HG02840 (cell line): ENCODE results near the gene MBLAC1.
A peak's percentile ranks its signal among the peaks of the same experiment; 100 is the strongest.

Experiments used
- ATAC-seq: cut with Tn5 transposase; IDR thresholded peaks from one replicate; pipeline ENCODE4 v1.9.1; 2021; ENCODE audit warnings: mild to moderate bottlenecking, moderate library complexity, moderate number of reproducible peaks; ENCODE audit not compliant: unreplicated experiment, low FRiP score

Gene MBLAC1

DNA sequence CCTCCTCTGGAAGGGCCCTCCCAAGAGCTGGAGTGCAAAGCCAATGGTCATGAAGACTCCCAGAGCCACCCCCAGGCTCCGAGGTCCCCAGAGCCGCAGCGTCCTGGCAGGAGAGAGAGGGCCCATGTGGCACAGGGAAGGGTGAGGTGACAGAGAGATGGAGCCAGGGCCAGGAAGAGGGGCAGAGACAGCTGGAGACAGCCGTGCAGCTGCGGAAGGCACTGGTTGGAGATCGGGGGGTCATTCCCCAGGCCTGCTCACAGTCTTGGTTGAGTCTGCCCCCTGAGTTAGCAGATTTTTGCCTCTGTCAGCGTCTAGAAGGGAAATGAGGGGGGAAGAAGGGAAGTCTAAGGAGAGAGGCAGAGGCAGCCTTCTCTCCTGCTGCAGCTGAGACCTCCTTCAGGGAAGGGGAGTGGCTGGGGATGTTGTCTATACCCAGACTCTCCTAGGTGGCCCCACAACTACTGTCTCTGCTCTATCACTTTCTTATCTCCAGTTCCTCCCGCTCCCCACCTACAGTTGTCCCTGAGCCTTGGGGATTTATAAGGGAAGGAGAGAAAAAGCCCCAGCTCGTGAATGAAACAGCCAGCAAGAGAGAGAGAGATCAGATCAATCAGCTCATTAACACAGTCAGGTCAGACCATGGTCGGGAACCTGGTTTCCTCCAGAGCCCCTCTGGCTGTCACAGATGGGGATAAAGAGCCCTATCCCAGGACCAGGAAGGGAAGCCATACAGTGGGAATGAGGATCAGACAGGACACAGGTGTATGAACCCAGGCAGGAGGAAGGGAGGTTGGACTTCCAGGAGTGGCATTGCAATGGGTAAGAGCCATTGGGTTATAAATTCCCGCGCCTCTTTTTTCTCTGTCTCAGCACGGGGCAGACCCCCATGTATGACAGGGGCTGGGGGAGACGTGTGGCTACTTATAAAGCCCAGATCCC lies 40.5 kb downstream of the MBLAC1 start:
- no peak for ATAC-seq

DNA sequence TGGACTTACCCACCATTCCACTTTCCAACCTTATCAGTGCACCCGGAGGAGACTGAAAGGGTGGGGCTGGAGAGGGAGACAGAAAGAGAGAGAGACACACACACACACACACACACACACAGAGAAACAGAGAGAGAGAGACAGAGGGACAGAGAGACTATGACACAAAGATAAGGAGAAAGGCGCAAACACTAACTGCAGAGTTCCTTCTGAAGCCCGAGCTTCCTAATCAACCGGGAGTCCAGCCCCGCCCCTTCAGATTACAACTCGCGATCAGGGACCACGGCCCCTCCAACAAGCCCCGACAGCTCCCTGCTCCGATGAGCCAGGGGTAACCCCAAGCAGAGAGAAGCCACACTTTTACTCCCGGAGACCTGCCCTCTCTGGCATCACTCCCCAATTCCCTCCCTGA lies 41.2 kb downstream of the MBLAC1 start:
- ATAC-seq: no peak

DNA sequence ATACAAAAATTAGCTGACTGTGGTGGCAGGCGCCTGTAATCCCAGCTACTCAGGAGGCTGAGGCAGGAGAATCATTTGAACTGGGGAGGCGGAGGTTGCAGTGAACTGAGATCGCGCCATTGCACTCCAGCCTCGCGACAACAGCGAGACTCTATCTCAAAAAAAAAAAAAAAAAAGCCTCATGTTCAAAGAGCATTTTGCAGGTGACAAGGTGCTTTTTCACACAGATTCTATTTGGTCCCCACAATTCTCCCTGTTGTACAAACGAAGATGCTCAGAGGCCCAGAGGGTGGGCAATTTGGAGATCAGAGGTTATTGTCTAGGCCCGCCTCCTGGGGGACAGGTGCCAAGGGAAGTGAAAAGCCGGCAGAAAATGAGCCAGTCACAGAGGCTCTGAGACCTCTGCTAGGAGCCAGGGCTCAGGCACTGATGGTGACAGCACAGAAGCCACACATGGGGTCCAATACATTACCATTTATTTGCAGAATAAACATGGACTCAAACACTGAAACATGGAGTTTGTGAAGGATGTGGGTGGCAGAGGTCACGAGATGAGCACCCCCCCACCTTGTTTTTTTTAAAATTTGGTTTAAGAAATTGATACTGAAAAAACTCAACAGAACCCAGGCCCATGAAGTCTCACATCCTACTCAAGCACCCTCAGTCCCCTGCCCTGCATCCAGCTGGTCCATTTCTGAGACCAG lies 42.5 kb downstream of the MBLAC1 start:
- ATAC-seq: no peak

DNA sequence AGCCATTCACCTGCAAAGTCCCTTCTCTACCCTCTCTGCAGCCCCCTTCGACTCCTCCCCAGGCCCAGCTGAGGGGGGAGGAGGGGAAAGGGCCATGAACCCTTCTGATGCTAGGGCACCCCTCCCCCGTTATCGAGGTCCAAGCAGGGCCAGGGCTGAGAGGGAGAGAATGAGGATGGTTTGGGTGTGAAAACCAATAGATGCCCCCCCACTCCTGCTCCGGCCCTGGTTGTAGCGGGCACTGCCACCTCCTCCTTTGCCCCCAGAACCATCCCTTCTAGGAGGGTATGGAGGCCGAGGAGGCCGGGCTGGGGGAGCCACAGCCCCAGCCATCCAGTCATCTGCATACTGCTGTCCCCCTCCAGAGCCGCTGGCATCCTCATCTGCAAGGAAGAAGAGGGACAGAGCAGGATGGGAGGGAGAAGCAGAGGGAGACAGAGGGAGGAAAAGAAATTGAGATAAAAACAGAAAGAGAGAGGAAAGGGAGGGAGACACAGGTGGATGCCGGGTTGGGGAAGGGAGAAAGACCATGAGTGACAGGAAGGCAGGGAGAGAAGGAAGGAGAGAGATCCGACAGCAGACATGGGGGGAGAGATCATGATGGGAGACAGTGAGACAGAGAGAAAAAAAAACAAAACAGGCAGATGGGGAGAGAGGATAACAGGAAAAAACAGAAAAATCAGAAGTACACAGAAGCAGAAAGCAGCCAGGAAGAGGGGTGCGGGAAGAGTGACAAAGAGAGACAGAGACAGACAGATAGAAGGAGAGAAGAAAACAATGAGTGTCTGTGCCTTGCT lies 43.5 kb downstream of the MBLAC1 start:
- no peak for ATAC-seq

DNA sequence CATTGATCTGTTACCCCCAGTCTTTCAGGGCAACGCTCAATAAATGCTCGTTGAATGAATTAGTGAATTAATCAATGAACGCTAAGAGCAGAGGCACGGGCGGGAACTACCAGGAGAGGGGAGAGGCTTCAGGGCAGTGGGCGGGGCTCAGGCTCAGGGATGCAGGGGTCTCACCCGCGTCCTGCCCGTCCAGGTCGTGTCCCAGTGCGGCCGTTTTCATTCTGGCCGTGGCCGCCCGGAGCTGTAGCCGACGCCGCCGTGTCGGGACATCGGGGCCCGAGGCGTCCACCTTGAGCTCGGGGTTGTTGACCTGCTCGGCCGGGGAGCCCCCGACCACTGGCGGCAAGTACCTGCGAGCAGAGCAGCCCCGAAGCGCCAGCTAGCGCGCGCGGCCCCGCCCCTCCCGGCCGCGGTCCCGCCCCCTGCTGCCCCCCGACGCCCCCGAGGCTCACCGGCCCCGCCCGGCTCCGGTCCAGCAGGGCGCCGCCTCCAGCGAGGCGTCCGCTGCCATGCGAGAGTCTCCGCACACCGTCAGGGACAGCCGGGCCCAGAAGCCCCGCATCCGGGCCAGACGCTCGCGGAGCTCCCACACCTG lies 44.4 kb downstream of the MBLAC1 start:
- no peak for ATAC-seq

DNA sequence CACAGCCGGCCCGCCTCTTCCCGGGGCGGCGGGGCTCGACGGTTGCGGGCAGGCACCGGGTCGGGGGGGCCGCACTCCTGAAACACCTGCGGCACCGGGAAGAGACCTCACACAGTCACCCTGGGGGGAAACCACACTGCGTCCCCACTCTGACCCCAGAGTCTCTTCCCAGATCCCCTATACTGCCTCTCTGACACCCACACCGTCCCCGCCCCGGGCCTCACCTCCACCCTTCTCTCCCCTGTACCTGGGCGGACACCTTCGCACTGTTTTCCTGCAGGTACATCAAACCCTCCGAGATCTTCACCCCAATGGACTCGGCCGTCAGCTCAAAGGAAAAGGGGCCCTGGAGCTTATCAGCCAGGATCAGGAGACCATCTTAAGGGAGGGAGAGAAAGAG lies 45.1 kb downstream of the MBLAC1 start:
- ATAC-seq: no peak

DNA sequence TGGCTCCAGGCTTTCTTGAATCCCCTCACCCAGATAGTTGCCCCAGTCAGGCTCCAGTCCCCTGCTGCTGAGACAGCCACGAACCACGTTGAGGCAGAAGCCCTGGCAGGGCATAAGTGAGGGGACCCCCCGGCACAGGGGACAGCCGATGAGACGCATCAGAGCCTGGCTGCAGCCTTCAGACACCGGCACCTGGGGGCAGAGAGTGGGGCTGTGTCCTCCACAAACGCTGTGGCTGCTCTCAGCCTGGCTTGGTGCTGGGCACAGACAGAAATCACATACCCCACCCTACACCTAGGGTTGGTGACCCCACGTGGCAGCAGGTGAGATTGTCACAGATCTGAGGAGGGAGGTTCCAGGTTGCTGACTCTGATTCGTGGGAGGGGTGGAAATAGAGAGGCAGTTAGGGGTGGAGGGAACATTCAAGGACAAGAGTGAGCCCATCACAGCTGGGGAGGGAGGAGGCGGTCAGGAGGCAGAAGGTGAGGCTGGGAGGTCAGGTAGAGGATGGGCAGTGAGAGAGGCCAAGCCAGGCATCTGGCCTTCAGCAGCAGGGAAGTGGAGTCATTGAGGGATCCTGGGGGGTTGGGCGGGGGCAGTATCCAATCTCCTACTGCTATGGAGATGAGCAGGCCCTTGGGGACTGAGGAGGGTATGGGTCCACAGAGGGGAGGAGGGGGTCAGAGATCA lies 47.2 kb downstream of the MBLAC1 start:
- no peak for ATAC-seq

DNA sequence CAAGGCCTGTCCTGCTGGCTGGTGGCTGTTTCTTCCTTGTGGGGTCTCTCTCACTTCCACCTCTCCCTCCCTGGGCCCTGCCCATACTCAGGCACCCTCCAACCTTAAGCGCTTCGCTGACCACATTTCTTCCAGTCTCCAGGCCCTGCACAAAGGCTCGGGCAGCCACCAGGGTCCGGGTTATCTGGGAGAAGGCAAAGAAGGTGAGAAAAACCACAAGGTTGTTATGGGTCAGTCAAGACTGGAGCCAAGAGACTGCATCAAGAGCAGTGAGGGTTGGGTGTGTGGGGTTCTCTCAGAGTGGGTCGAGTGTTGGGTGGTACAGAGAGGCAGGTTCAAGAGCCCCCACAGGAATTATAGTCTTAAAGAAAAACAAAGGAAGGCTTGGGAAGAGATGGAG lies 47.8 kb downstream of the MBLAC1 start:
- no peak for ATAC-seq

DNA sequence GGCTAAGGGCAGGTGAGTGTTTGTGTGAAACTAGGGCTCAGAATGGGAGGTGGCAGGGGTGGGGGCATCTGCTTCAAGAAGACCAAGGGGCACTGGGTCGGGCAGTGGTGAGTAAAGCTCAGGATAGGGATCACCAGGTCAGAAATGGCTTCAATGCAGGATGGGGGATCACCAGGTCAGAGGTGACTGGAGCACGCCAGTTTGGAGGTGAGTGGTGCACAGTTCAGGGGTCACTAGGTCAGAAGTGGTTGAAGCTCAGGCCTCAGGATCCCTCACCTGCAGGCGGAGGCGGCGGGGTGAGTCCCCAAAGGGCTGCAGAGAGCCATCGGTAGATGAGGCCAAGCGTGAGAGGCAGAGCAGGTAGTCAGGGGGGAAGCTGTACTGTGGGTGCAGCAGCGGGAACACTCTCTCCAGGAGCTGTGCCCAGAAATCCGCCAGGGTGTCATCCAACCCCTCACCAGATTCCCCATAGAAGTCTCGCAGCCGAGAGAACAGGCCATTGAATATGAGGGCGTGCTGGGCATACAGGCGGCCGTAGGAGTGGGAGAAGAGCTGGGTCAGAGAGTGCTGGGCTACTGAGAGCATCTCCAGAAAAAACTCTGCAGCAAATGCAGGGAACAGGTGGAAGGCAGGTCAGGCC lies 48.6 kb downstream of the MBLAC1 start:
- ATAC-seq: no peak

DNA sequence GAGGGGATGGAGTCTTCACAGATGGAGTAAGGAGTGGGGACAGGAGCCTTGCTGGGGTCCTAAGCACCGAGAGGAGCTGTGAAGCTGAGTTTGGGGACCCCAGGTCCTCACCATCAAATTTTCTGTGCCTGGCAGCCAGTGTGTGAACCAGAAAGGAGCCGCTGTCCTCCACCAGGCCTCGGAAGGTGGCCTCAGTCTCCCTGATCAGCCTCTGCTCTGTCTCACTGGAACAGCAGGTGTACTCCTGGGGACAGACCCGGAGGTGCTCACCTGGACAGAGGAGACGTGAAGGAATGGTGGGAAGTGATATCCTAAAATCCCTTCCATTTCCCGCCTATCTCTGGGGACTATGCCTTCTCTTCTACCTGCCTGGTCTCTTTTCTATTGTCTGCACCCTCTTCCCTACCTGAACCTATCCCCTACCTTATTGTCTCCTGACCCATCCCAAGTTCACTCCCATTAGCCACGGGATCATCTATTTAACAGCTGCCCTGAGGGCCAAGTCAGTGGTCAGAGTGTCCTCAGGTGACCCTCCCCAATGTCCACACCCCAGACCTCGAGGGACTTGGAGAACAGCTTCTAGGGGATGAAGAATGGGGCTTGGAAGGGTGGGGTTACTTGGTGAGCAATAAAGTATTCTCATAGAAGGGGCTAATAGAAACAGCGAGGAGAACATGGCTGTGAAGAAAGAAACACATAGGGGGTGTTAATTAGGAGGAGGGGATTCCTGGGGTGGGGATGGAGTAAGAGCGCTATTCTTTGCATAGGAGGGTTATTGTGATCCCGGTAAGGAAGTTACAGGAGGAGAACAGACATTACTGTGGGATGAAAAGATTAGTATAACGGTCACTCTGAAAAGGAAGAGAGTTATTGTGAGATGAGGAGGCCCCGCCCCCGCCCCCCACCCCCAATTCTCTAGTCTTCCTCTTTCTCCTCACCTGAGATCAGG lies 49.6 kb downstream of the MBLAC1 start:
- no peak for ATAC-seq

DNA sequence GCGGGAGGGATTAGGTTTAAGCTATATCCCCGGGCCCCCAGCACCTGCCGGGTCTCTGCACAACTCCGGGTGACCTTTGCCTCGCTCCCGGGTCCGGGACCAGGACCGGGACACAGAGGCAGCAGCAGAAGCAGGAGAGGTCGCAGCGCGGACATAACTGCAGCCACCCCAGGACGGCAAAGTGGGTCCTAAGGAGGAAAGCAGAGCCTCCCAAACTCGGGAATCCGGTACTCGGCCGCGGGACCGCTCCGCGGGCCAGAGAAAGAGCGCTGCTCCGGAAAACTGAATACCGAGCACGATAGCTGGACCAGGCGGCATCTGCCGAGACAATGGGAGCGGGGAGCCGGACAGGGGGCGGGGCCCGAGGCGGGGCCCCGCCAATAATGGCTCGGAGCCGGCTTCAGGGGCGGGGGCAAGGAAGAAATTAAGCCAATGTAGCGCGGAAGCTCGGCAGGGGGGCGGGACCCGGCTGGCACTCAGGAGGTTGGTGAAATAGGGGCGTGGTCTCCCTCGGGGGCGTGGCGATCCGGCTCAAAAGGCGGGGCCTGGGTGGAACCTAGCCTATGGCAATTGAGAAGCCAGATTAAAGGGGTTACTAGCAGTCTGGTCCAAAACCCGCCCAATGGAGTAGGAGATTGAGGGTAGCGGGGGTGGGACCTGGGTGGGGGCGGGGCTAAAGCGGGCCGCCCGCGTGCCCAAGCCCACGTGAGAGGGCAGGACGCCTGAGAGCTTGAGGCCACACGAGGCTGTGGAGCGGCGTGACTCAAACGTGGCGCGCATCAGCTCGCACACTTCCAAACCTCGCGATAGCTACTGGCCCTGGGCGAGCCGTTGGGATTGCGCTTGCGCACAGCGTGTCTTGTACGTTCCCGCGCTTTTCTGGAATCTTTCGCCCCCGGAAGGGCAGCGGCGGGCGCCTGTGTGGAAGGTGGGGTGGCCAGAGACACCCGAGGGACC lies 50.6 kb downstream of the MBLAC1 start, which contains the start of the genes GPC2 and STAG3:
Gene GPC2 (minus strand): TSS at position 337 of the 957 bp plus-strand sequence. CDS start 182 bp downstream, at position 155.
Gene STAG3 (plus strand): TSS at position 874 of the 957 bp plus-strand sequence. CDS start 2,639 bp downstream, outside the sequence.
- peak; percentile 89 for ATAC-seq
